Colonic mucosa (tissue), 4 donors: ENCODE results near the gene FLRT2. TPM values are rescaled to one million over a fixed set of nuclear protein-coding genes. Genes with fewer than 3 reads are reported as not detected.

Source experiments
- DNase-seq: peaks from one replicate; pipeline ENCODE4 v3.0.0-alpha.2; 2020
- H3K27ac ChIP-seq: fragments of 200-600 bp; one replicate; pipeline ENCODE4 v1.8.0; 2021
- H3K27me3 ChIP-seq: fragments of 200-600 bp; one replicate; pipeline ENCODE4 v1.8.0; 2021
- H3K36me3 ChIP-seq: fragments of 200-600 bp; one replicate; pipeline ENCODE4 v1.8.0; 2021
- H3K4me1 ChIP-seq: fragments of 200-600 bp; one replicate; pipeline ENCODE4 v1.8.0; 2021; ENCODE audit warnings: mild to moderate bottlenecking
- H3K4me3 ChIP-seq: fragments of 200-600 bp; one replicate; pipeline ENCODE4 v1.8.0; 2021
- H3K9ac ChIP-seq, 2 donors: one replicate each; pipeline ENCODE4 v1.7.0; 2013; ENCODE audit warnings: control low read depth in 2 of 2, low read depth in 2 of 2, low read length in 2 of 2
- H3K9me3 ChIP-seq: fragments of 200-600 bp; one replicate; pipeline ENCODE4 v1.8.0; 2021
- CTCF ChIP-seq: fragments of 200-600 bp; IDR thresholded peaks from one replicate; pipeline ENCODE4 v1.8.0; 2022; ENCODE audit warnings: antibody characterized with exemption, mild to moderate bottlenecking
- intact Hi-C: fragments of 100-400 bp; cut with DNase I; formaldehyde crosslinking; loops from one replicate; pipeline ENCODE4 v1.14.1; 2022
- total RNA-seq, 2 donors: library from RNA; stranded (reverse); fragmentation: NEBNext Ultra II Directional in 1 of 2; extraction: Animal tissue kit (Norgen Biotek cat#: 25700) in 1 of 2; gene quantifications; one replicate each; pipeline ENCODE4 v1.2.1, GENCODE V29; 2021
- donor health status: healthy.
- donor health status: DM: no; HTN: no; CAD: no.
- donor health status: DM: no; HTN: no; CAD: no.

FLRT2 gene
- total RNA-seq, 2 donors from 2014 or later = 2.1 to 3.0 TPM

DNA sequence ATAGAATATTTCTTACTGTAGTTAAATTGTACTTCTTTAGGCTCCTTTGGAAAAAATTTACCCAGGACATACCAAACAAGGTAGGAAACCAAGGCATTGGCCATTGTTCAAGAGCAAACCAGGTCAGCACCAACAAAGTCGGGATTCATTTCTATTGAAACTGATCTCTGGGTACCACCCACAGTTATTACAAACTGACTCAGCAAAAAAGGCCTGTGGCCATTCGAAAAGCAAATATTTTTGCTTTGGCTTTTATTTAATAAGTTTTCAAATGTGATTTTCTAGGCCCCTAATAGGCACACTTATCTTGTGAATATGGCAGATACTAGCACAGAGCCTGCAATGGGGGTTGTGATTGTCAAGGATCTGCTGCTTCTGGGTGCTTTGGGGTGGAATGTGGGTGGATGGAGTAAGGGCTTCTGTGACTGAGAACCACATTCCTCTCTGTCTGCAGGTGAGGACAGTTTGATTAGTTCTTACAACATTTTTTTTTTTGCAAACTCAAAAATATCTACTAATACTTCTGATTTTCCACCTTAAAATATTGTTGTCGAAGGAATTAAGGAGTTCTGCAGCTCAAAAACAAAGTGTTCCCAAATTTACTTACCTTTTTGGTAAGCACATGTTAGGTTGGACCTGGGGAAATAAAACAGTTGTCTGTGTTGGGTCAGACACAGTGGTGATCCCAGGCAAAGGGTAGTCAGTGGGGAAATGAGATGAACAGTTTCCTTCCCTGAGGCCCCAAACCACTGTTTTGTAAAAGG, 45.1 kb downstream of the FLRT2 start:
- no peaks in the 10 kb centered on the region for H3K27me3 ChIP-seq
- H3K36me3 ChIP-seq = no peaks in the 10 kb centered on the region
- no peak for TF ChIP-seq CTCF
- H3K9me3 ChIP-seq = no peaks in the 10 kb centered on the region
- H3K4me1 ChIP-seq = no peaks in the 10 kb centered on the region
- H3K4me3 ChIP-seq = no peak overlapping the region
- DNase-seq = no peak
- intact Hi-C loops = no loop called here
- no peak overlapping the region for H3K27ac ChIP-seq
- no peak overlapping the region for H3K9ac ChIP-seq

DNA sequence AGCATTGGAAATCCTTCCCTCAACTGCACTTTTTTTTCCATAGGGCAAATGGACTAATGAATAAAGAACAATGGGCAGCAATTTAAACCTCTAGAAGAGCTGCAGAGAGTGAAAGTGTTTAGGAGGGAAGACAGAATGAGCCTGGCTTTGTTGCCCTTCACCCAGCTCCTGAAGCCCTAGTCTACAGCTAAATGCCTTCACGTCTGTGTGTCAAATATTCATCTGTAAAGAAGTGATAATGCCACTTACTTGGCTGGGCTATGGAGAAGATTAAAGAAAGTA, 45.6 kb downstream of the FLRT2 start:
- no peak overlapping the region for H3K27ac ChIP-seq

DNA sequence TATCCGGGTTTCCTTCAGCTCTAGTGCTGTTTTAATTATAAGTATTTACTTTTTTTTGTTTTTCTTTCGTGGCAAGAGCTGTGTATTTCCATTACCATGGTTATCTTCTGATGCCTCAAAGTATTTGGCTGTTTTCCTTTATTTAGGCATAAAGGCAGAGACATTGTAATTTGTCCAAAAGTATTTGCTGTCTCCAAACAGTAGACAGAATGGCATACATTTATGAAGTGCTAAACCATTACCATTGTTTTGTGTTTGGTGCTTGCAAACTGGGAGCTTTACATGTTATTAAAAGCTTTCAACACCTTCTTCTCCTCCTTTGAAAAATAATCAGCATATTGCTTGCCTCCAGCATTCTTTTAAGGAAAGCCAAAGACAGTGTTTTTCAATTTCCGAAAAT, 46.3 kb downstream of the FLRT2 start:
- H3K9ac ChIP-seq = no peak overlapping the region
- no peak overlapping the region for H3K27ac ChIP-seq
- no peaks in the 10 kb centered on the region for H3K9me3 ChIP-seq
- H3K4me1 ChIP-seq = no peaks in the 10 kb centered on the region
- DNase-seq = no peak
- TF ChIP-seq CTCF = no peak
- H3K27me3 ChIP-seq = no peaks in the 10 kb centered on the region
- no peaks in the 10 kb centered on the region for H3K36me3 ChIP-seq
- intact Hi-C loops = no loop called here
- H3K4me3 ChIP-seq = no peak overlapping the region

More for the DNA sequence above, 45.6 kb downstream of the FLRT2 start:
- intact Hi-C loops = no loop called here
- no peak overlapping the region for H3K4me3 ChIP-seq
- TF ChIP-seq CTCF = no peak
- no peak overlapping the region for H3K9ac ChIP-seq
- H3K4me1 ChIP-seq = no peaks in the 10 kb centered on the region
- H3K27me3 ChIP-seq = no peaks in the 10 kb centered on the region
- H3K9me3 ChIP-seq = no peaks in the 10 kb centered on the region
- DNase-seq = no peak
- H3K36me3 ChIP-seq = no peaks in the 10 kb centered on the region

GRCh38 chr14:85576848-85577542, 47.1 kb downstream of the FLRT2 start:
- Histone ChIP-seq H3K9me3 (no peaks in the 10 kb centered on the region), H3K36me3 (no peaks in the 10 kb centered on the region), H3K27me3 (no peaks in the 10 kb centered on the region), H3K27ac (no peak overlapping the region), H3K9ac (no peak overlapping the region), H3K4me3 (no peak overlapping the region), H3K4me1 (no peaks in the 10 kb centered on the region)
- intact Hi-C loops = no loop called here
- no peak for TF ChIP-seq CTCF
- DNase-seq = no peak

- no peak overlapping the region for H3K27ac ChIP-seq
- no peak overlapping the region for H3K9ac ChIP-seq
- H3K27me3 ChIP-seq = no peaks in the 10 kb centered on the region
- no peaks in the 10 kb centered on the region for H3K4me1 ChIP-seq
- no peaks in the 10 kb centered on the region for H3K9me3 ChIP-seq
- no peak for TF ChIP-seq CTCF
- no peaks in the 10 kb centered on the region for H3K36me3 ChIP-seq
- no peak for DNase-seq
- H3K4me3 ChIP-seq = no peak overlapping the region
- intact Hi-C loops = no loop called here
Measured at GRCh38 chr14:85577543-85578114, 47.7 kb downstream of the FLRT2 start.
